Neural progenitor cell (in vitro differentiated cells): ENCODE data around the gene TRIM15.
"Not testable (repeated sequence)": the region's sequence is repeated elsewhere in the genome, so short reads cannot be mapped to it uniquely, and the experiment has no call there.

Source experiments
- CTCF ChIP-seq: fragments of 200-600 bp; sonication (generic); IDR thresholded peaks from 2 replicates; pipeline ENCODE4 v1.5.1; 2017; ENCODE audit warnings: antibody characterized with exemption, mild to moderate bottlenecking
- EZH2 ChIP-seq: fragments of 200-600 bp; sonication (generic); IDR thresholded peaks from 2 replicates; pipeline ENCODE4 v1.6.1; 2017; ENCODE audit warnings: antibody characterized with exemption, mild to moderate bottlenecking, moderate library complexity

DNA sequence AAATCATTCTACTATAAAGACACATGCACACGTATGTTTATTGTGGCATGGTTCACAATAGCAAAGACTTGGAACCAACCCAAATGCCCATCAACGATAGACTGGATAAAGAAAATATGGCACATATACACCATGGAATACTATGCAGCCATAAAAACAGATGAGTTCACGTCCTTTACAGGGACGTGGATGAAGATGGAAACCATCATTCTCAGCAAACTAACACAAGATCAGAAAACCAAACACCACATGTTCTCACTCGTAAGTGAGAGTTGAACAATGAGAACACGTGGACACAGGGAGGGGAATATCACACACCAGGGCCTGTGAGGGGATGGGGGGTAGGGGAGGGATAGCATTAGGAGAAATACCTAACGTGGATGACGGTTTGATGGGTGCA is 23.1 kb upstream of the TRIM15 start:
- TF ChIP-seq EZH2, CTCF: not testable (repeated sequence)
